Measurements from ENCODE around the gene SNRNP25. TPM values are rescaled to one million over a fixed set of nuclear protein-coding genes. Genes with fewer than 3 reads are reported as not detected.
A peak's percentile ranks its signal among the peaks of the same experiment; 100 is the strongest.

SNRNP25 gene
- total RNA-seq, 2 donors from 2014 or later: 22.9 to 40.8 TPM

DNA sequence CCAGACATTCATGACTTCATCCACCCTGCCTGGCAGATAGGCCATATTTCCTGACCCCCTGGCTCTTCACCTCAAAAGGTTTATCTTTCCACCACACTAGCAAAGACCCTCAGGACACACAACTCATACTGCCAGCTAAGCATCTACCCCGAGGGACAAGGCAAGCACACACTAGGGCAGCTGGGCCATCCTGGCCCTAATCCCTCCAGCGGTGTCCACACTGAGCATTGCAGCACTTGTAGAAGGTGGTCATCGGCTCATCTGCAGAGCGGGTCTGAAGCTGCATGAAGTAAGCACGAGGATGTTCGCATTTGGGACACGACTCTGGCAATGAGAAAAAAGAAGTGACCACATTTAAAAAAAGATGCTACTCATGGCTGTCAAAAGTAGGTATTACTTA, 6.4 kb upstream of the SNRNP25 start:
- no peak overlapping the region for H3K4me3 ChIP-seq
- no peak for DNase-seq (ENCODE audit: low spot score)
- H3K36me3 ChIP-seq: no peaks in the 10 kb centered on the region
- no peak overlapping the region for H3K27ac ChIP-seq
- no peaks in the 10 kb centered on the region for H3K9me3 ChIP-seq
- H3K4me1 ChIP-seq (replicated peaks): peaks cover 3% of the 10 kb centered on the region
- intact Hi-C loops (cut with DNase I): no loop called here
- 97% methylated on average over 7 of the region's 7 CpGs for WGBS
- TF ChIP-seq, protein P1, sequence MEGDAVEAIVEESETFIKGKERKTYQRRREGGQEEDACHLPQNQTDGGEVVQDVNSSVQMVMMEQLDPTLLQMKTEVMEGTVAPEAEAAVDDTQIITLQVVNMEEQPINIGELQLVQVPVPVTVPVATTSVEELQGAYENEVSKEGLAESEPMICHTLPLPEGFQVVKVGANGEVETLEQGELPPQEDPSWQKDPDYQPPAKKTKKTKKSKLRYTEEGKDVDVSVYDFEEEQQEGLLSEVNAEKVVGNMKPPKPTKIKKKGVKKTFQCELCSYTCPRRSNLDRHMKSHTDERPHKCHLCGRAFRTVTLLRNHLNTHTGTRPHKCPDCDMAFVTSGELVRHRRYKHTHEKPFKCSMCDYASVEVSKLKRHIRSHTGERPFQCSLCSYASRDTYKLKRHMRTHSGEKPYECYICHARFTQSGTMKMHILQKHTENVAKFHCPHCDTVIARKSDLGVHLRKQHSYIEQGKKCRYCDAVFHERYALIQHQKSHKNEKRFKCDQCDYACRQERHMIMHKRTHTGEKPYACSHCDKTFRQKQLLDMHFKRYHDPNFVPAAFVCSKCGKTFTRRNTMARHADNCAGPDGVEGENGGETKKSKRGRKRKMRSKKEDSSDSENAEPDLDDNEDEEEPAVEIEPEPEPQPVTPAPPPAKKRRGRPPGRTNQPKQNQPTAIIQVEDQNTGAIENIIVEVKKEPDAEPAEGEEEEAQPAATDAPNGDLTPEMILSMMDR (IDR thresholded peaks at IDR 0.05): no peak
- no peak for TF ChIP-seq POLR2A (IDR thresholded peaks at IDR 0.05)
- no peak for TF ChIP-seq POLR2AphosphoS5 (IDR thresholded peaks at IDR 0.05)
- H3K27me3 ChIP-seq (replicated peaks; ENCODE audit: insufficient read depth): no peaks in the 10 kb centered on the region

DNA sequence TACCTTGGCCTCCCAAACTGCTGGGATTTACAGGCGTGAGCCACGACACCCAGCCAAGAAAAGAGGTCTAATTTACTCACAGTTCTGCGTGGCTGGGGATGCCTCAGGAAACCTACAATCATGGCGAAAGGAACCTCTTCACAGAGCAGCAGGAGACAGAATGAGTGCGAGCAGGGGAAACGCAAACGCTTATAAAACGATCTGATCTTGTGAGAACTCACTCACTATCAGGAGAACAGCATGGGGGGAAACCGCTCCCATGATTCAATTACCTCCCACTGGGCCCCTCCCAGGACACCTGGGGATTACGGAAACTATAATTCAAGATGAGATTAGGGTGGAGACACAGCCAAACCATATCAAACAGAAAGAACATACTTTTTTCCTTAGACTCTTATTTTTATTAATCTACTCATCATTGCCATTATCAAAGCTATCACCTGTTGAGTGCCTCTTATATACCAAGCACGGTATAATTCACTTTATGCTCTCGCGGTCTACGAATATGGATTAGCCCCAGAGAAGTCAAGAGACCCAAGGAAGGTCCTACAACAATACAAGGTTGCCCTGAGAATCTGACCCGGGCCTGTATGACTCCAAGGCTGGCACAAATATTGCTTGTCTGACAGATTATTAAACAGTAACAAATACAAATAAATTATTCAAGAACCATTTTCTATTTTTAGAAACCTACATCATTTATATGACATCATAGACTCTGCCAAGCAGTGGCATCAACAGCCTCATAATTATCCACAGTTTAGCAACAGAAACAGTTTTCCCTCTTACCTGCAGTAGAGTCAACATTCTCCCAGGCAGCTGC, 2.6 kb upstream of the SNRNP25 start:
- no peaks in the 10 kb centered on the region for H3K27me3 ChIP-seq (replicated peaks; ENCODE audit: insufficient read depth)
- WGBS: 88% methylated on average over 15 of the region's 15 CpGs
- H3K4me1 ChIP-seq (replicated peaks): peaks cover 3% of the 10 kb centered on the region
- TF ChIP-seq POLR2A (IDR thresholded peaks at IDR 0.05) (no peak), POLR2AphosphoS5 (IDR thresholded peaks at IDR 0.05) (no peak)
- TF ChIP-seq, protein P1 (IDR thresholded peaks at IDR 0.05): no peak
- H3K9me3 ChIP-seq: no peaks in the 10 kb centered on the region
- H3K4me3 ChIP-seq: no peak overlapping the region
- H3K27ac ChIP-seq: no peak overlapping the region
- no peaks in the 10 kb centered on the region for H3K36me3 ChIP-seq
- DNase-seq (ENCODE audit: low spot score): no peak
- intact Hi-C loops (cut with DNase I): no loop called here

GRCh38 chr16:54237-54581, 581 bp downstream of the SNRNP25 start:
- TF ChIP-seq POLR2AphosphoS5 (IDR thresholded peaks at IDR 0.05) (no peak), POLR2A (IDR thresholded peaks at IDR 0.05) (no peak)
- TF ChIP-seq, protein P1 (IDR thresholded peaks at IDR 0.05): no peak
- DNase-seq (ENCODE audit: low spot score): no peak
- 46% methylated on average over 12 of the region's 12 CpGs for WGBS
- peaks cover 0 to 12% of the 10 kb centered on the region in 2 donors for H3K36me3 ChIP-seq
- H3K9me3 ChIP-seq: no peaks in the 10 kb centered on the region
- intact Hi-C loops (cut with DNase I): no loop called here
- H3K4me1 ChIP-seq (replicated peaks): no peaks in the 10 kb centered on the region
- no peaks in the 10 kb centered on the region for H3K27me3 ChIP-seq (replicated peaks; ENCODE audit: insufficient read depth)
- peak overlapping the region; percentile 66 to 79 for H3K4me3 ChIP-seq
- H3K27ac ChIP-seq: peak overlapping the region; percentile 56 to 65

- H3K27me3 ChIP-seq (replicated peaks; ENCODE audit: insufficient read depth): no peaks in the 10 kb centered on the region
- WGBS: 85% methylated on average over 11 of the region's 11 CpGs
- TF ChIP-seq, protein P1 (IDR thresholded peaks at IDR 0.05): no peak
- TF ChIP-seq POLR2A (IDR thresholded peaks at IDR 0.05) (no peak), POLR2AphosphoS5 (IDR thresholded peaks at IDR 0.05) (no peak)
- H3K9me3 ChIP-seq: no peaks in the 10 kb centered on the region
- no peak overlapping the region for H3K4me3 ChIP-seq
- H3K36me3 ChIP-seq: peaks cover 0 to 26% of the 10 kb centered on the region in 2 donors
- intact Hi-C loops (cut with DNase I): no loop called here
- DNase-seq (ENCODE audit: low spot score): no peak
- no peaks in the 10 kb centered on the region for H3K4me1 ChIP-seq (replicated peaks)
- no peak overlapping the region for H3K27ac ChIP-seq
These were observed 2.0 kb downstream of the SNRNP25 start for GRCh38 chr16:55571-56136.
